HG02852 (cell line): Measurements from ENCODE around the gene STC2.

Experiments
- ATAC-seq: cut with Tn5 transposase; IDR thresholded peaks from one replicate; pipeline ENCODE4 v1.9.1; 2021; ENCODE audit warnings: mild to moderate bottlenecking, moderate library complexity; ENCODE audit not compliant: unreplicated experiment

The STC2 gene

DNA sequence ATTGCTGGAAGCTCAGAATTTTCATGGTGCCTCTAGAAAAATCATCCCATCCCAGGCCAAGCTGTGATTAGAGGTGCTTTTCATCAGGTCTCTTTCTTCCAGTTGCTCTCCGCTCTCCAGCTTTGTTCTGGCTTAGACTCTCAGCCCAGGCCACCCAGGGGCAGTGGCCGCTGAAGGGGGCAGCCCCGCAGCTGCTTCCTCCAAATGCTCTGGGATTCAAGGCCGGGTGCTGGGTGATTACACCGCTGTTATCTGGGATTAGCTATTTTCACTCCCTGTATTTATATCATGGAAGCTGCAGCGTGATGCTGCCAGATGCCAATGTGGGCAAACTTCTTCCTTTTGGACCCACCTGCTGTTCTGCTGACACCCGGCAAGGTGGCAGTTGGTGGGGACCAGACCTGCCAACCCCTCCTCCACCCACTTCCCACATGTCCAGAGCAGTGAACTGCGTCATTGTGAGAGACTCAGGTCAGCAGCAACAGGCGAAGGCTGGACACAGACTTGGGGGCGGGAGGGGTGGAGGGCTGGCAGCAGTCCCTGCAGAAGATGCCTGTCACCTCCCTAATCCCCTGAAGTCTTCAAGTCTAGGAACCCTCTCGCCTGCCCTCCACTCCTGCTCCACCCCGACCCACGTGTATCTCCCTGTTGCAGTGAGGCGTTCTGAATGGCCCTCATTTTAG lies 59.3 kb downstream of the STC2 start:
- no peak for ATAC-seq

DNA sequence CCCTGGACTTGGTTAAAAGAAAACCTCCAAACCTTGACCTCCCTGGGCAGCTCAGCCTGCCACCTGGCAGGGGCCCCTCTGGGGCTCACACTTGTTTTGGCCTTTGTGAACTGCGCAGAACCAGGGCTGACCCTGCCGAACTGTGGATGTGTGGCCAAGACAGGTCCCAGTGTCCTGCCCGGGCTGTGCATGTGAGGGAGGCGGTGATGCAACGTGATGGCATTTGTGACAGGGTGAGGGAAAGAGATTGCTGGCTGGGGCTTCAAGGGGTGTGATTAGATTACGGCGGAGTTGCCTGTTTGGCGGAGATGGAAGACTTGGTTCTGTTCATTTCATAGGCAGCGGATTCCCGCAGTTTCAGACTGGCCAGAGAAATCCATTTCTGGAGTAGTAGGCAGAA lies 62.8 kb downstream of the STC2 start:
- no peak for ATAC-seq
